ENCODE results near the gene CACNG4.

- no peak for TF ChIP-seq POLR2A (IDR thresholded peaks at IDR 0.05; ENCODE audit: low read length)
- TF ChIP-seq GATA1 (IDR thresholded peaks at IDR 0.05; ENCODE audit: low read depth, low read length), result no peak
These were observed 6.3 kb downstream of the CACNG4 start for GRCh38 chr17:66970797-66971196.

All from erythroblast (primary cell).